ENCODE measurements around the gene STAMBPL1. TPM values are rescaled to one million over a fixed set of nuclear protein-coding genes. Genes with fewer than 3 reads are reported as not detected.

The STAMBPL1 gene
- total and polyA plus RNA-seq, 4 donors: 1.7 to 24.5 (median 5.1) TPM

DNA sequence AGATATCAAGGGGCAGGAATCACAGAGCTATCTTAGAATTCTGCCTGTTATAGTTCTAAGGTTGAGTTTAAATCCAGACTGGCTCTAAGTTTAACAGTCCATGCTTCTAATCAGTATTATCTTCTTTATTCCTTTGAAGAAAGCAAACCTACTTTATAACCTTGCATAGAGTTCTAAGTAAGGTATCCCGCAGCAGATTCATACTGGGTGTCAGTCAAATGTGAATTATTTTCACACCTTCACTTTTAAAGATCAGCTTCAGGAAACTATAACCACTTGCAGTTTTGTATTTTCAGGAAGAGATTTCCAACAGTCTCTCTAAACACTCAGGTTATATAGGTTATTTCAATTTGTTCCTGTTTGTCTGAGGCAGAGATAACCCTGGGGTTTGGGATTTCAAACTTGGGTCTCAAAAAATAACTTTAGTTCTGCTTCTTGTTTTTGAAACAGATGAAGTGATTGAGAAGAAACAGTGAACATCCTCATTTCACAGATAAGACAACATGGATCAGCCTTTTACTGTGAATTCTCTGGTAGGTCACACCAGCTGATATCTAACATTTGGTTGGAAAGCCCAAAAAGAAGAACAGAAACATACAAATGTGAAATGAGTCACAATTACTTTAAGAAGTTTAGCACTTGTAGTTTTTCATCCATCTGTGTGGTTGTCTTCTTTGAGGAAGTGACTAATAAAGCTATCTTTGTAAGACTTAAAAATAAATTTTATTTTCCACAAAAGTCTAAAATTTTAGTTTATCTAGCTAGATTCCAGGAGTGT is 21.4 kb downstream of the STAMBPL1 start:
- no peaks in the 10 kb centered on the region for H3K9me3 ChIP-seq (ENCODE audit: control insufficient read depth in 4 of 4, insufficient read depth in 3 of 4, low read length in 3 of 4)
- no peak for DNase-seq
- H3K36me3 ChIP-seq (ENCODE audit: control insufficient read depth in 4 of 4, insufficient read depth in 4 of 4, low read length in 4 of 4): peaks cover 0 to 16% (median 8%) of the 10 kb centered on the region in 4 donors
- no peak overlapping the region for H3K4me3 ChIP-seq
- H3K4me1 ChIP-seq (ENCODE audit: control insufficient read depth in 5 of 5, insufficient read depth in 5 of 5, low read length in 5 of 5): peaks cover 0 to 19% (median 11%) of the 10 kb centered on the region in 5 donors
- 81 to 87% methylated on average over 1 of the region's 1 CpG for WGBS, 2 donors
- H3K9ac ChIP-seq (ENCODE audit: insufficient read depth in 1 of 2, low read length in 2 of 2): no peak overlapping the region
- no peak for ATAC-seq (ENCODE audit: insufficient read depth, low FRiP score)
- H3K27me3 ChIP-seq (ENCODE audit: control insufficient read depth in 3 of 3, insufficient read depth in 3 of 3, low read length in 2 of 3): no peaks in the 10 kb centered on the region
- no peak overlapping the region for H3K27ac ChIP-seq (ENCODE audit: low read depth in 1 of 2, low read length in 1 of 2)
- TF ChIP-seq, protein P1, sequence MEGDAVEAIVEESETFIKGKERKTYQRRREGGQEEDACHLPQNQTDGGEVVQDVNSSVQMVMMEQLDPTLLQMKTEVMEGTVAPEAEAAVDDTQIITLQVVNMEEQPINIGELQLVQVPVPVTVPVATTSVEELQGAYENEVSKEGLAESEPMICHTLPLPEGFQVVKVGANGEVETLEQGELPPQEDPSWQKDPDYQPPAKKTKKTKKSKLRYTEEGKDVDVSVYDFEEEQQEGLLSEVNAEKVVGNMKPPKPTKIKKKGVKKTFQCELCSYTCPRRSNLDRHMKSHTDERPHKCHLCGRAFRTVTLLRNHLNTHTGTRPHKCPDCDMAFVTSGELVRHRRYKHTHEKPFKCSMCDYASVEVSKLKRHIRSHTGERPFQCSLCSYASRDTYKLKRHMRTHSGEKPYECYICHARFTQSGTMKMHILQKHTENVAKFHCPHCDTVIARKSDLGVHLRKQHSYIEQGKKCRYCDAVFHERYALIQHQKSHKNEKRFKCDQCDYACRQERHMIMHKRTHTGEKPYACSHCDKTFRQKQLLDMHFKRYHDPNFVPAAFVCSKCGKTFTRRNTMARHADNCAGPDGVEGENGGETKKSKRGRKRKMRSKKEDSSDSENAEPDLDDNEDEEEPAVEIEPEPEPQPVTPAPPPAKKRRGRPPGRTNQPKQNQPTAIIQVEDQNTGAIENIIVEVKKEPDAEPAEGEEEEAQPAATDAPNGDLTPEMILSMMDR (IDR thresholded peaks at IDR 0.05; ENCODE audit: control extremely low read depth, extremely low read depth): no peak

DNA sequence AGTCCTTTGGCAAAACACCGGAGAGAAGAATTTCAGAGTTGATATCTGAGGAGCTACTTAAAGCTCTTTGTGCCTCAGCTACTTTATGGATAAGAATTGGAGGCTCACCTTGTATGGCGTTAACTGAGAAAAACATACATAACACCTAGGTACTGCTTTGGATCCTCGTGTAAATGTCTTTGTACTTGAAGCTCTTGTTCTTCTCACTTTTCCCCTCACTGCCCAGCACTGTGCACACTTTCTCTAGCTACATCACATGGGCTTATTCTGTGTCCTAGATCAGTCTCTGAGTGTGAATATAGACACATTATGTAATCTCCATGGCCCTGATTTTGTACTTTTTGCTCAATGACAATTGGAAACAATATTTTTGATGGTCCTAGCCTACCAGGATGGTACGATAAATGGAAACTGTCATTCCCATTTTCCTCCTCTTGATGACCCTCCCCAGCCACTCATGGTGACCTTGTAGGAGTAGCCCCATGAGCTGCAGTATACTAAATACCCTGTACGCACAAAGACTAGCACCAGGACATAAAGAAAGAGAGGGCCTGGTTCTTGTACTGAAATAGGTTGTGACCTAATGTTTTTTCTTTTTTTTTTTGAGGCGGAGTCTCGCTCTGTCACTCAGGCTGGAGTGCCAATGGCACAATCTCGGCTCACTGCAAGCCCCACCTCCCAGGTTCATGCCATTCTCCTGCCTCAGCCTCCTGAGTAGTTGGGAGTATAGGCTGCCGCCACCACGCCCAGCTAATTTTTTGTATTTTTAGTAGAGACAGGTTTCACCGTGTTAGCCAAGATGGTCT is 22.1 kb downstream of the STAMBPL1 start:
- no peaks in the 10 kb centered on the region for H3K27me3 ChIP-seq (ENCODE audit: control insufficient read depth in 3 of 3, insufficient read depth in 3 of 3, low read length in 2 of 3)
- ATAC-seq (ENCODE audit: insufficient read depth, low FRiP score) (no peak), DNase-seq (no peak)
- no peaks in the 10 kb centered on the region for H3K9me3 ChIP-seq (ENCODE audit: control insufficient read depth in 4 of 4, insufficient read depth in 3 of 4, low read length in 3 of 4)
- 93% methylated on average over 11 of the region's 11 CpGs for WGBS, 2 donors
- TF ChIP-seq, protein P1 (IDR thresholded peaks at IDR 0.05; ENCODE audit: control extremely low read depth, extremely low read depth): no peak
- H3K27ac ChIP-seq (ENCODE audit: low read depth in 1 of 2, low read length in 1 of 2): peak overlapping the region in 1 of 2 donors; percentile 37
- no peak overlapping the region for H3K9ac ChIP-seq (ENCODE audit: insufficient read depth in 1 of 2, low read length in 2 of 2)
- H3K36me3 ChIP-seq (ENCODE audit: control insufficient read depth in 4 of 4, insufficient read depth in 4 of 4, low read length in 4 of 4): peaks cover 0 to 20% (median 10%) of the 10 kb centered on the region in 4 donors
- H3K4me3 ChIP-seq: no peak overlapping the region
- peaks cover 0 to 11% (median 4%) of the 10 kb centered on the region in 5 donors for H3K4me1 ChIP-seq (ENCODE audit: control insufficient read depth in 5 of 5, insufficient read depth in 5 of 5, low read length in 5 of 5)

DNA sequence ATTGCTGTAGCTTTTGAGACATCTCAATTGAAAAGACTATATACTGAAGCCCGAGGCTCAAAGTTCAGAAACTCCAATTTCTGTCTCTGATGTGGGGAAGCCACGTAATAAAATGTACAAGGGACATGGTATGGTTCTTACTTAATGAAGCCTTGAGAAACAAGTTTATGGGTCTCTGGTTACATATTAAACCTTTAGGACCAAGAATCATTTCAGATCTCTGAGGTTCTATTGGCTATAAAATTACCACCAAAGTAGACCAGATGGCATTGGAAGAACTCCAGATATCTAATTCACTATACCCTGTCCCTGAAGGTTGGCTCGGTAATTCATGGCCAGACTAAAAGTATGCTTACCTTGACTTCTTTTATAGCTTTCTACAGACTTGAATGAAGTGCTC is 23.7 kb downstream of the STAMBPL1 start:
- Histone ChIP-seq H3K9ac (ENCODE audit: insufficient read depth in 1 of 2, low read length in 2 of 2) (no peak overlapping the region), H3K36me3 (ENCODE audit: control insufficient read depth in 4 of 4, insufficient read depth in 4 of 4, low read length in 4 of 4) (peaks cover 0 to 22% (median 11%) of the 10 kb centered on the region in 4 donors), H3K4me1 (ENCODE audit: control insufficient read depth in 5 of 5, insufficient read depth in 5 of 5, low read length in 5 of 5) (peaks cover 0 to 4% (median 0%) of the 10 kb centered on the region in 5 donors), H3K4me3 (no peak overlapping the region), H3K27ac (ENCODE audit: low read depth in 1 of 2, low read length in 1 of 2) (peak overlapping the region in 1 of 2 donors; percentile 6), H3K9me3 (ENCODE audit: control insufficient read depth in 4 of 4, insufficient read depth in 3 of 4, low read length in 3 of 4) (no peaks in the 10 kb centered on the region), H3K27me3 (ENCODE audit: control insufficient read depth in 3 of 3, insufficient read depth in 3 of 3, low read length in 2 of 3) (no peaks in the 10 kb centered on the region)
- TF ChIP-seq, protein P1 (IDR thresholded peaks at IDR 0.05; ENCODE audit: control extremely low read depth, extremely low read depth): no peak
- DNase-seq: no peak
- whole genome bisulfite sequencing, 2 donors: 94% methylated on average over 3 of the region's 3 CpGs
- ATAC-seq (ENCODE audit: insufficient read depth, low FRiP score): no peak
